DOHH2 (cell line): ENCODE measurements around the gene OR4F29.
"Not testable (repeated sequence)": the region's sequence is repeated elsewhere in the genome, so short reads cannot be mapped to it uniquely, and the experiment has no call there.

Source experiments
- H3F3A ChIP-seq: fragments of 200-600 bp; sonication (generic), shearing (Covaris generic); 2 replicates; pipeline ENCODE4 v1.6.0; 2016; ENCODE audit warnings: antibody characterized with exemption, mild to moderate bottlenecking; ENCODE audit not compliant: control insufficient read depth, insufficient read depth
- H3K27ac ChIP-seq: fragments of 200-600 bp; sonication (generic); 2 replicates; pipeline ENCODE4 v1.5.1; 2014; ENCODE audit warnings: low read depth, mild to moderate bottlenecking, low read length, moderate library complexity
- H3K27me3 ChIP-seq: fragments of 200-600 bp; sonication (generic); 2 replicates; pipeline ENCODE4 v1.6.1; 2014; ENCODE audit warnings: mild to moderate bottlenecking, low read length, mixed read lengths; ENCODE audit not compliant: control insufficient read depth
- H3K36me3 ChIP-seq: fragments of 200-600 bp; sonication (generic); 2 replicates; pipeline ENCODE4 v1.6.1; 2014; ENCODE audit warnings: mild to moderate bottlenecking, low read length, moderate library complexity, mixed read lengths; ENCODE audit not compliant: control insufficient read depth
- H3K4me1 ChIP-seq: fragments of 200-600 bp; sonication (generic); 2 replicates; pipeline ENCODE4 v1.6.1; 2014; ENCODE audit warnings: mild to moderate bottlenecking, low read length, mixed read lengths; ENCODE audit not compliant: control insufficient read depth
- H3K4me2 ChIP-seq: fragments of 200-600 bp; sonication (generic); 2 replicates; pipeline ENCODE4 v1.6.0; 2014; ENCODE audit warnings: mild to moderate bottlenecking, low read length, moderate library complexity
- H3K4me3 ChIP-seq: fragments of 200-600 bp; sonication (generic); 2 replicates; pipeline ENCODE4 v1.5.1; 2014; ENCODE audit warnings: mild to moderate bottlenecking, low read length, mixed read lengths
- H3K79me2 ChIP-seq: fragments of 200-600 bp; sonication (generic); 2 replicates; pipeline ENCODE4 v1.6.1; 2014; ENCODE audit warnings: mild to moderate bottlenecking, low read length, mixed read lengths; ENCODE audit not compliant: control insufficient read depth
- H3K9me2 ChIP-seq: fragments of 200-600 bp; sonication (generic); replicated peaks from 2 replicates; pipeline ENCODE4 v1.6.1; 2014; ENCODE audit warnings: mild to moderate bottlenecking, low read length, mixed read lengths; ENCODE audit not compliant: control insufficient read depth
- H3K9me3 ChIP-seq: fragments of 200-600 bp; sonication (generic); 2 replicates; pipeline ENCODE4 v1.6.1; 2014; ENCODE audit warnings: antibody characterized with exemption, low read length, mixed read lengths; ENCODE audit not compliant: control insufficient read depth, insufficient read depth
- H4K20me1 ChIP-seq: fragments of 200-600 bp; sonication (generic); 2 replicates; pipeline ENCODE4 v1.6.0; 2014; ENCODE audit warnings: low read depth, mild to moderate bottlenecking, antibody characterized with exemption, low read length, moderate library complexity; ENCODE audit not compliant: control insufficient read depth, insufficient read depth

OR4F29 gene, protein sequence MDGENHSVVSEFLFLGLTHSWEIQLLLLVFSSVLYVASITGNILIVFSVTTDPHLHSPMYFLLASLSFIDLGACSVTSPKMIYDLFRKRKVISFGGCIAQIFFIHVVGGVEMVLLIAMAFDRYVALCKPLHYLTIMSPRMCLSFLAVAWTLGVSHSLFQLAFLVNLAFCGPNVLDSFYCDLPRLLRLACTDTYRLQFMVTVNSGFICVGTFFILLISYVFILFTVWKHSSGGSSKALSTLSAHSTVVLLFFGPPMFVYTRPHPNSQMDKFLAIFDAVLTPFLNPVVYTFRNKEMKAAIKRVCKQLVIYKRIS

GRCh38 chr1:451578-451977 is at the start of gene OR4F29:
TSS of gene OR4F29 (minus strand) at chr1:451678. CDS start at chr1:451678, 0 bp downstream.
- not testable (repeated sequence) for H4K20me1 ChIP-seq, H3K9me2 ChIP-seq, H3K4me2 ChIP-seq, H3K36me3 ChIP-seq, H3K27ac ChIP-seq, H3K9me3 ChIP-seq, H3F3A ChIP-seq, H3K4me1 ChIP-seq, H3K4me3 ChIP-seq, H3K27me3 ChIP-seq, H3K79me2 ChIP-seq
